Left renal cortex interstitium (tissue), 4 donors: ENCODE results near the gene SPR. TPM values are rescaled to one million over a fixed set of nuclear protein-coding genes. Genes with fewer than 3 reads are reported as not detected.
A peak's percentile ranks its signal among the peaks of the same experiment; 100 is the strongest.
"Not testable (repeated sequence)": the region's sequence is repeated elsewhere in the genome, so short reads cannot be mapped to it uniquely, and the experiment has no call there.

Source experiments
- DNase-seq, 4 donors: peaks; one replicate each; pipeline ENCODE4 v3.0.0-alpha.2; 2013; ENCODE audit warnings: low read depth in 4 of 4, low spot score in 2 of 4, missing footprints in 1 of 4
- polyA plus RNA-seq, 4 donors: library from polyadenylated mRNA; unstranded; fragments of 120-200 nt; gene quantifications; one replicate each; pipeline ENCODE4 v1.2.1, GENCODE V29; 2013; ENCODE audit not compliant: insufficient read length in 4 of 4

Gene SPR
- polyA plus RNA-seq, 4 donors = 10.5 to 12.5 (median 11.7) TPM

DNA sequence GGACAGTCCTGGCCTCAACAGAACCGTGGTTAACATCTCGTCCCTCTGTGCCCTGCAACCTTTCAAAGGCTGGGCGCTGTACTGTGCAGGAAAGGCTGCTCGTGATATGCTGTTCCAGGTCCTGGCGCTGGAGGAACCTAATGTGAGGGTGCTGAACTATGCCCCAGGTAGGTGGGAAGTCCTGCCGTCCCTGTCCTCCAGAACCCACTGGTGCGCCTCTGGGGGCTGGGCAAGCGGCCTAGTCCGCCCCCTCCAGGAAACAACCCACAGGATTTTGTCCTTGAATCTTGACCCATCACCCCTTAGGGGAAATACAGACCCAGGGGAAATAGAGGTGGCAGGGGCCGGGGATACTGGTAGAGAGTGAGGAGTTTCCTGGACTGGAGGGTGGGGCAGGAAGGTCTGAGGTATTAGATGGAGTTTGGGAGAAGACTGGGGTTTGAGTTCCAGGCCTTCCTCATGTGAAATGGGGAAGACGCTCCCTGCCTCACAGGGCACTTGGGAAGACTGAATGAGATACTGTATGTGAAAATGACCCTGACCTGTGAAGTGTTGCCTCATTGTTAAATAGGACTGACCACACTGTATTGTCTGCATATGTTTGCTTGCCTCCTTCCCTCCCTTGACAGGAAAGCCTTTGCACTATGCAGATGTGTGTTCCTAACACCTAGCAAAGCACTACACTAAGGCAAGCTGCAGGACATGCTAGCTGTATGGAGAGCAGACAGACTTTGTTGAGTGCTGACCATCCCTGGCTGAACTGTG lies 1.4 kb downstream of the SPR start:
- no peak for DNase-seq

DNA sequence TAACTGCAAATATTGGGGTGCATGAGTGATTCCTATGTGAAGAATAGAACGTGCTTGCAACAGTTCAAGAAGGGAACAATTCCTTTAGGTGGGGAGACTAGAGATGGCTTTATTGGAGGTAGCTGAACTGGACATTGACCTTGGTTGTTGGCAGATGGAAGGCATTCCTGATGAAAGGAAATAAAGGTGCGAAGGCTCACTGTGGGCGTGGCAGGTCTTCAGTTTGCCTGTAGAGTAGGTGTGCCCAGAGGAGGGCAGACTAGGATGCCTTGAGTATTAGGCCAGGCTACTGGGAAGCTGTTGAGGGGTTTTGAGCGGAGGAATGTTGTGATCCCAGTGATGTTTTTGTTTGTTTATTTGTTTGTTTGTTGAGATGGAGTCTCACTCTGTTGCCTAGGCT lies 2.8 kb downstream of the SPR start:
- no peak for DNase-seq

- DNase-seq = no peak
Measured at GRCh38 chr2:72891091-72891818, 4.0 kb downstream of the SPR start.

GRCh38 chr2:72892506-72893173 lies 5.4 kb downstream of the SPR start:
- no peak for DNase-seq

- peak in 1 of 4 donors; percentile 34 for DNase-seq
Measured at GRCh38 chr2:72893594-72894319, 6.5 kb downstream of the SPR start.

DNA sequence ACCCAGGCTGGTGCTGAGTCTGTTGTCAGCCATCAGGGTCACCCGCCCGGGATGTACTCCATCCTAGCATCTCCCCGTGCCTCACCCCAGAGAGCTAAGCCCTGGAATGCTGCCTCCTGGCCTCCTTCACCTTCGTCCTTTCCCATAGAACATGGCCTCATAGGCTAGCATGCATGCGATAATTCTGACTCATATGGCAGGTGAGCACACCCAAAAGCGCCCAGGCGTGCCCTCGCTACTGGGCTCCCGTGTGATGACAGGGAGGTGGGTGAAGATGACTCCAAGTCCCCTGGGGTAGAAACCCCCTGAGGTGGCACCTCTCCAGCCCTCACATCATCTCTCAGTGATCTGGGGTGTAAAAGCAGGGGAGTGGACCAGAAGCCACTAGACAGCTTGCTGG lies 7.3 kb downstream of the SPR start:
- DNase-seq = no peak

GRCh38 chr2:72895154-72895553 lies 7.9 kb downstream of the SPR start:
- DNase-seq = no peak

DNA sequence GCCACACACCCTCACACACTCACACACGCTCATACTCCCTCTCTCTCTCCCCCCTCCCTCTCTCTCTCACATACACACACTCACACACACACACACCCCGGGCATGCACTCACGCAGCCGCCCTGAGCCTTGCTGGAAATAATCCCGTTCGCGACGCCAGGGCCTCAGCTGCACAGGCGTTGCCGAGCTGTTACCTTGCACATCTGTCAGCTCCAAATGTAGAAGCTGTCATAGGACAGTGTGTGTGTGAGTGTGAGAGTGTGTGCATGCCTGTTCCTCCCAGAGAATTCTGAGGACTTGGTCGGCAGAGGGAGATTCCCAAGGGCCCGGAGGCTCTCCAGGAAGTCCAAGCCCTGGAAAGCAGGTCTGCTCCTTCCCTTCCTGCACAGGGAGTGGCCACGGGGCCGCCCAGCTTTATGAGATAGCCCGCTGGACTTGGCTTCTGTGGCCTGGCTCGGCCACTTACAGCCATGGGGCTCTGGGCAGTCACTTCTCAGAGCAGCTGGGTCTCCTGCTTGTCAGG lies 8.6 kb downstream of the SPR start:
- no peak for DNase-seq

DNA sequence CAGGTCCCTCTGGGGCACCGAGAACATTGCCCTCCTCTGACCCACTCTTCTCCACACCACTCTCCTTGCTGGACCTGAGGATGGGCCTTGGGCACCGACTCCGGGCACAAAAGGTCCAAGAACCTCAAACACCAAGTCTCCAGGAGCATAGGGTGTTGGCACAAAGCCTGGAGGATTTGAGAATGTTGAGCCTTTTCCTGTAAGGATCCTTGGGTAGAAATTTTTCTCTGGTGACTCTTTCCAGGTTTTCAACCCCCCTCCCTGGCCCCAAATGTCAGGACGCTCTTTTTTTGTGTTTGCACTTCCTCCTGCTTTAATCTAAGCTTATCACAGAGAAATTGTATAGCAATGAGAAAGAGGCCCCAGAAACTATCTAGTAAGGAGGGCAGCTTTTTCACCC lies 9.2 kb downstream of the SPR start:
- no peak for DNase-seq

DNA sequence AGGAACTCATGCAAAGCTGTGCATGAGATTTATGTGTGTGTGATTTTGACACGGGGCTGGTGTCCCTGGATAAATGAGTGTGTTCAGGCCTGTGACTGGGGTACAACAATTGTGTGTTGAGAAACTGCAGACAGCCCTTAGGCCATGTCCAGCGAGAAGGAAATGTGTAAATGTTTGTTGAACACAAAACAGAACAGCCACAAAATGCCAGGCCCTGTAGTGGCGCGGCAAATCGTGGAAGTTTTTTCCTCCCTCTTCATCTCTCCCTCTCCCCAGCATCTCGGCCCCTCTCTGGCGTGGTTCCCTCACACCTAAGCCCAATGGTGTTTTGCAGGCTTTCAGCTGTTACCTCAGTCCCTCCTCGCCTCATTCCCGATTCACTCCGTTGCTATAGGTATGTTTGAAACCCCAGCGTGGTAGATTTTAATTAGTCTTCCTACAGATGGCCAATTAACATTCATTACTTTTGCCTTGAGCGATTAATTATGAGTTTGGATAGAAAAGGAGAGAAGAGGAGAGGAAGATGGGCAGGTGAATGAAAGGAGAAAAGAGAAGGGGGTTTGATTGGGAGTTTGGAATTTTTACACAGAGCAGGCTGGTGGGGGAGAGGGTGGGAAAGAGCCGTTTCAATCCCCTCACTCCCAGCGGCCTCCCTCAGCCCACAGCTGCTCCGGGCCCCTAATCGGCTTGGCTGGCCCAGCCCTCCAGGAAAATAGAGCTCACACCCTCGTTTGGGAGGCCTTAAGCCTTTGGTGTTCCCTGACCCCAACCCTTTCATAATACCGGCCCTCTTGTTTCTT lies 10.8 kb downstream of the SPR start:
- DNase-seq = no peak

DNA sequence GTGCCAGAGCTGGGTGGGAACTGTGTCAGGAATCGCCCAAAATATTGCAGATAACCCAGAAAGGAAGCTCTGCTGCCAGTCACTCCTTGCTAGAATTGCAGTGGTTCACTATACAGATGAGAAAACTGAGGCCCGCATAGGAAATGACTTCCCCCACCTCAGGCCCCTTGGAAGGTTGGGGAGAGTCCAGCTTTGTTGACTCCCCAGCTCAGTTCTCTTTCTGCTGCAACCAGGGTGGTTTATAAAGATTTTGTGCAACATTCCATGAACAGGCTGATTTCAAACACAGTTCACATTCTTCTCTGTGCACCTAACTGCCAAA lies 11.3 kb downstream of the SPR start:
- no peak for DNase-seq

- DNase-seq = no peak
Measured at GRCh38 chr2:72900191-72900825, 13.1 kb downstream of the SPR start.

GRCh38 chr2:72901426-72901825 lies 14.2 kb downstream of the SPR start:
- DNase-seq = no peak

DNA sequence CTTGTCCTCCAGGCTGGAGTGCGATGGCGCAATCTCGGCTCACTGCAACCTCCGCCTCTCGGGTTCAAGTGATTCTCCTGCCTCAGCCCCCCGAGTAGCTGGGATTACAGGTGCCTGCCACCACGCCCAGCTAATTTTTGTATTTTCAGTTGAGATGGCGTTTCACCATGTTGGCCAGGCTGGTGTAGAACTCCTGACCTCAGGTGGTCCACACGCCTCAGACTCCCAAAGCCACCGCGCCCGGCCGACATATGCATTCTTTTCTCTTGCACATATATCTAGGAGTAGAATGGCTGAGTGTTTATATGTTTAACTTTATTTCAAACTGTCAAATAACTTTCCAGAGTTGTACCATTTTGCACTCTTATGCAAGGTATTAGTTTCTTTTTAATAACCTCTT lies 20.2 kb downstream of the SPR start:
- DNase-seq = not testable (repeated sequence)

GRCh38 chr2:72908741-72909140 lies 21.5 kb downstream of the SPR start:
- DNase-seq = no peak

DNA sequence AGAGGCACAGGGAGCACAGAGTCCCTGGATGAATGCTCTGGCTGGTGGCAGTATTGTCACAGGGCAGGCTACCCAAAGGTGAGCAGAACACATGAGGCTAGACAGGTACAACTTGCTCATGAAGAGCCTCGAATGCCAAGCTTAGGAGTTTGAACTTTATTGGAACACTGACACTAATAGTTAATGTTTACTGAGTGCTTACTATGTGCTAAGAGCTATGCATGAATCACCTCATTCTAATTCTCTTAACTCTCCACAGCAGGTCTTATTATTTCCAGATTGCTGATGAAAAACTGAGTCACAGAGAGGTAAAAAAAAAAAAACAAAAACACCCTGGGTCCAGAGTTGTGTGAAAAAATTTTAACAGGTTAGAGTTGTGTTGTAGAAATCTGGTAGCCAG lies 24.0 kb downstream of the SPR start:
- DNase-seq = no peak

DNA sequence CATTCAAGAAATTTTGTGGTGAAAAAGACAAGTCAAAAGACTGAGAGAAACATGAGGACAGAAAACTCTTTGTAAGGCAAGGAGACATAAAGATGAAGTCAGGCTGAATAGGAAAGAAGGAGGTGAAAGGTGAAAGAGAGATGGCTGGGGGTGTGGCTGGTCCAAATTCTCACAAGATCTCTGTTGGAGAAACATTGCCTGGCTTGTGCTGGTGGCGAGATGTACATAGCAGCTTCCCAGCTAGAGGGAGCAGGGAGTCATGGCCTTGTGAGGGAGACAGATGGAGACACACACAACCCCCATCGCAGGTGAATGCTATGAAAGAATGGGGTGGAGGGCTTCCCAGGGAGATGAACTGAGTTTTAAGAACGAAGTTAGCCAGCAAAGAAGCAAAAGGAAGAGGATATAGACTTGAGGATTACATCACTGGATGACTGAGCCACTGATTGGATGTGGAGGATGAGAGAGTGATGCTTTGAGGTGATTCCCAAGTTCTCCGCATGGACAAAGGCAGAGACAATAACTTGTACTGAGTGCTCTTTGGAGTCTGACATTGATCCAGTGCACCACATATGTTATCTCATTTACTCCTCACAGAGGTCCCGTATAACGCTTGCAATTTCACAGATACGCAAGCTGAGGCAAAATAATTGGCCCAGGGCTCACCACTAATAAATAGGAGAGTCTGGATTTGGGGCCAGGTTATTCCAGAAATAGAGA lies 26.4 kb downstream of the SPR start:
- no peak for DNase-seq

DNA sequence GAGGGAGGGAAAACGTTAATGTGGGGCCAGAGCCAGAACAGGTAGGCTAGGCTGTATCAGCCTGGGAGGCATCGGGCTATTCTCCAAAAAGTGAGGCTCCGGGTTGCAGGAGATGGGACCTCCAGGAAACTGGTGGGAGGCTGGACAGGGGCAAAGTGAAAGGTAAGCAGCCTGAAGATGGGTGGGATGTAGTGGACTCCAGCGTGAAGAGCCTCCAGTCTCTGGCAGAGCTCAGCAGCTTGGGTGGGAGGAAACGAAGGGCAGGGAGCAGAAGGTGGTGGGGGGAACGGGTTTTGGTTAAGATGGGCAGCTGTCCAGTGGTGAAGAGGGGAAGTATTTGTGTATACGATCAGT lies 27.0 kb downstream of the SPR start:
- DNase-seq = no peak
